Stimulated activated CD4-positive, alpha-beta T cell treated with anti-CD3 and anti-CD28 coated beads, TNF-alpha, amount 100 ng/mL, for 24 hours (primary cell): ENCODE measurements around the gene GNA15.
A peak's percentile ranks its signal among the peaks of the same experiment; 100 is the strongest.

Source experiments
- DNase-seq, 3 experiments: peaks; one replicate each; pipeline ENCODE4 v3.0.0-alpha.2; 2020; ENCODE audit warnings: low read depth in 3 of 3

Gene GNA15

GRCh38 chr19:3208317-3209207 is 72.7 kb downstream of the GNA15 start:
- no peak for DNase-seq

DNA sequence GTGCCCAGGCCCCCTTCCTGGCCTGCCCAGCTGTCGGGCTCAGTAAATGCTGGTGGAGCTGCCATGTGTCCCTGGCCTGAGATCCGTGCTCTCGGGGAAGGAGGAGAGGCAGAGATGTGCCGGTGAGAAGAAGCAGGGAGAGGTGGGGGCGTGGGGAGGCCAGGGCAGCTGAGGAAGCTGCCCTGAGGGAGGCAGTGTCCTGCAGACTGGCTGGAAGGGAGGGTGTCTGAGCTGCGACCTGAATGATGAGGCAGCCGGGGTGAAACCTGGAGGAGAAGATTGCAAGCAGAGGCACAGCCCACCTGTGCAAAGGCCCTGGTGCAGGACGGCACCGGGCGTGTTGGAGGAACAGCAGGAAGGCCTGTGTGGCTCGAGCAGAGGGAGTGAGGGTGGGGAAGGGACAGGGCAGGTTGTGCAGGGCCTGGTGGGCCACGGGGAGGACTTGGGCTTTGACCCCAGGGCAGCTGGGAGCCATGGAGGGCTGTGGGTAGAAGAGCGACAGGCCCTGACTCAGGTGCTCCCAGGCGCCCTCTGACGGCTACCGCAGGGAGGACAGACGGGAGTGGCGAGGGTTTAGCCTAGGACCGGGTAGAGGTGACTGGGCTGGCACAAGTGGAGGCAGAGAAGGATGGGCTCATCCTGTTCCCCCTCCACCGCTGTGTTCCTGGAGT is 74.6 kb downstream of the GNA15 start:
- peak; percentile 51 to 73 (median 52) for DNase-seq

DNA sequence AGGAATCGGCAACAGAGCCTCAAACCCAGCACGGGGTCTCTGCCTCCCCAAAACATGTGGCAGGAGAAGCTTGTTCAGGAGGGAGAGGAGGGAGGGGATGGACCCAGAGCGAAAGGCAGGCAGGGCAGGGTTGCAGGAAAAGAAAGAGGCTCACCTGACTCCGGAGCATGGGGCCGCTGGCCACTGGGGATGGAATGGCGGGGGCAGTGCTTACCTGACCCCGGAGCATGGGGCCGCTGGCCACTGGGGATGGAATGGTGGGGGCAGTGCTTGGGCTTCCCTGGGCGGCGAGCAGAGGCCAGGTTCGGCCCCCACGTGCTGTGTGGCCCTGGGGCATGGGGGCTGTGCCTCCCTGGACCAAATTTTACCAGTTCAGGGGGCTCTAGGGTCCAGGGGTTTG is 75.4 kb downstream of the GNA15 start:
- no peak for DNase-seq

- DNase-seq, result no peak
These were observed 77.3 kb downstream of the GNA15 start for GRCh38 chr19:3213159-3213558.
